ENCODE data around the gene LCN12. TPM values are rescaled to one million over a fixed set of nuclear protein-coding genes. Genes with fewer than 3 reads are reported as not detected.

LCN12 gene
- total RNA-seq, 1 experiment from 2014 or later: 4.2 TPM

DNA sequence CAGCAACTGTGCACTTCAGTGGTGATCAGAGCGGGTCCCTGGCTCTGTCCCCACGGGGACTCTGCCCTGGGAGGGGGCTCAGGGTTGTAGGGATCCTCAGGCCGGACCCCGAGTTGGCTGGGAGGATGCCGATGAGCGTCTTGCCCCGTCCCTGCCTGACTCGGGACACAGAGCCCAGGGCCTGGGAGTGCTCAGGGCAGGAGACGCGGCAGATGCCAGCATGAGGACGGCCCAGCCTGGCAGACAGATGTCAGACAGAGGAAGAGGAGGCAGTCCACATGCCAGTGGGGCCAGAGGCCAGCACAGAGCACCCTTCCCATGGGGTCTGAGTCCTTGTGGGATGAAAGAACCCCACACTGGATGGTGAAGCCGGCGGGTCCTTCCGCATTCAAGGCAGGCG, 11.3 kb downstream of the LCN12 start:
- Histone ChIP-seq H3K4me3 (replicated peaks in 1 of 2; ENCODE audit: low read depth in 1 of 2, low read length in 2 of 2) (no peak overlapping the region), H4K20me1 (ENCODE audit: insufficient read depth) (no peaks in the 10 kb centered on the region), H3K27me3 (ENCODE audit: insufficient read depth, low read length) (no peaks in the 10 kb centered on the region), H3K4me2 (ENCODE audit: low read length) (0 out of 2 replicates have a peak overlapping the region, but pooled peaks have one; percentile 88), H3K4me1 (ENCODE audit: control insufficient read depth in 1 of 2, insufficient read depth in 2 of 2, low read length in 2 of 2) (peaks cover 11 to 28% of the 10 kb centered on the region in 2 experiments), H2AFZ (ENCODE audit: low read depth, low read length, poor library complexity, severe bottlenecking) (no peak overlapping the region), H3K36me3 (ENCODE audit: control insufficient read depth in 1 of 2, insufficient read depth in 2 of 2, low read length in 2 of 2) (no peaks in the 10 kb centered on the region), H3K79me2 (ENCODE audit: insufficient read depth, low read length) (no peaks in the 10 kb centered on the region), H3K9ac (ENCODE audit: low read length) (no peak overlapping the region), H3K27ac (ENCODE audit: low read depth, low read length) (no peak overlapping the region; the same call in 1 of the 2 replicates), H3K9me2 (ENCODE audit: insufficient read depth) (no peaks in the 10 kb centered on the region), H3K9me3 (ENCODE audit: control insufficient read depth in 1 of 2, insufficient read depth in 1 of 2, low read depth in 1 of 2, low read length in 2 of 2) (no peaks in the 10 kb centered on the region)
- TF ChIP-seq ELF1 (IDR thresholded peaks at IDR 0.05; ENCODE audit: borderline replicate concordance, low read depth): no peak
- TF ChIP-seq, protein P1, sequence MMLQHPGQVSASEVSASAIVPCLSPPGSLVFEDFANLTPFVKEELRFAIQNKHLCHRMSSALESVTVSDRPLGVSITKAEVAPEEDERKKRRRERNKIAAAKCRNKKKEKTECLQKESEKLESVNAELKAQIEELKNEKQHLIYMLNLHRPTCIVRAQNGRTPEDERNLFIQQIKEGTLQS (IDR thresholded peaks at IDR 0.05): no peak
- TF ChIP-seq, protein P2, sequence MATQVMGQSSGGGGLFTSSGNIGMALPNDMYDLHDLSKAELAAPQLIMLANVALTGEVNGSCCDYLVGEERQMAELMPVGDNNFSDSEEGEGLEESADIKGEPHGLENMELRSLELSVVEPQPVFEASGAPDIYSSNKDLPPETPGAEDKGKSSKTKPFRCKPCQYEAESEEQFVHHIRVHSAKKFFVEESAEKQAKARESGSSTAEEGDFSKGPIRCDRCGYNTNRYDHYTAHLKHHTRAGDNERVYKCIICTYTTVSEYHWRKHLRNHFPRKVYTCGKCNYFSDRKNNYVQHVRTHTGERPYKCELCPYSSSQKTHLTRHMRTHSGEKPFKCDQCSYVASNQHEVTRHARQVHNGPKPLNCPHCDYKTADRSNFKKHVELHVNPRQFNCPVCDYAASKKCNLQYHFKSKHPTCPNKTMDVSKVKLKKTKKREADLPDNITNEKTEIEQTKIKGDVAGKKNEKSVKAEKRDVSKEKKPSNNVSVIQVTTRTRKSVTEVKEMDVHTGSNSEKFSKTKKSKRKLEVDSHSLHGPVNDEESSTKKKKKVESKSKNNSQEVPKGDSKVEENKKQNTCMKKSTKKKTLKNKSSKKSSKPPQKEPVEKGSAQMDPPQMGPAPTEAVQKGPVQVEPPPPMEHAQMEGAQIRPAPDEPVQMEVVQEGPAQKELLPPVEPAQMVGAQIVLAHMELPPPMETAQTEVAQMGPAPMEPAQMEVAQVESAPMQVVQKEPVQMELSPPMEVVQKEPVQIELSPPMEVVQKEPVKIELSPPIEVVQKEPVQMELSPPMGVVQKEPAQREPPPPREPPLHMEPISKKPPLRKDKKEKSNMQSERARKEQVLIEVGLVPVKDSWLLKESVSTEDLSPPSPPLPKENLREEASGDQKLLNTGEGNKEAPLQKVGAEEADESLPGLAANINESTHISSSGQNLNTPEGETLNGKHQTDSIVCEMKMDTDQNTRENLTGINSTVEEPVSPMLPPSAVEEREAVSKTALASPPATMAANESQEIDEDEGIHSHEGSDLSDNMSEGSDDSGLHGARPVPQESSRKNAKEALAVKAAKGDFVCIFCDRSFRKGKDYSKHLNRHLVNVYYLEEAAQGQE (IDR thresholded peaks at IDR 0.05; ENCODE audit: low read depth): no peak
- no peak for TF ChIP-seq SRF (IDR thresholded peaks at IDR 0.05; ENCODE audit: low read depth)
- TF ChIP-seq, protein P3, sequence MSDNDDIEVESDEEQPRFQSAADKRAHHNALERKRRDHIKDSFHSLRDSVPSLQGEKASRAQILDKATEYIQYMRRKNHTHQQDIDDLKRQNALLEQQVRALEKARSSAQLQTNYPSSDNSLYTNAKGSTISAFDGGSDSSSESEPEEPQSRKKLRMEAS (IDR thresholded peaks at IDR 0.05): no peak
- TF ChIP-seq JUND (IDR thresholded peaks at IDR 0.05): no peak
- no peak for TF ChIP-seq CEBPB (IDR thresholded peaks at IDR 0.05; ENCODE audit: low read depth)
- no peak for TF ChIP-seq SIN3A (IDR thresholded peaks at IDR 0.05; ENCODE audit: low read depth)
- TF ChIP-seq EZH2 (IDR thresholded peaks at IDR 0.05): no peak
- TF ChIP-seq POLR2A (IDR thresholded peaks at IDR 0.05; ENCODE audit: borderline replicate concordance, extremely low read depth, insufficient read depth, insufficient read length): no peak
- TF ChIP-seq, protein P4, sequence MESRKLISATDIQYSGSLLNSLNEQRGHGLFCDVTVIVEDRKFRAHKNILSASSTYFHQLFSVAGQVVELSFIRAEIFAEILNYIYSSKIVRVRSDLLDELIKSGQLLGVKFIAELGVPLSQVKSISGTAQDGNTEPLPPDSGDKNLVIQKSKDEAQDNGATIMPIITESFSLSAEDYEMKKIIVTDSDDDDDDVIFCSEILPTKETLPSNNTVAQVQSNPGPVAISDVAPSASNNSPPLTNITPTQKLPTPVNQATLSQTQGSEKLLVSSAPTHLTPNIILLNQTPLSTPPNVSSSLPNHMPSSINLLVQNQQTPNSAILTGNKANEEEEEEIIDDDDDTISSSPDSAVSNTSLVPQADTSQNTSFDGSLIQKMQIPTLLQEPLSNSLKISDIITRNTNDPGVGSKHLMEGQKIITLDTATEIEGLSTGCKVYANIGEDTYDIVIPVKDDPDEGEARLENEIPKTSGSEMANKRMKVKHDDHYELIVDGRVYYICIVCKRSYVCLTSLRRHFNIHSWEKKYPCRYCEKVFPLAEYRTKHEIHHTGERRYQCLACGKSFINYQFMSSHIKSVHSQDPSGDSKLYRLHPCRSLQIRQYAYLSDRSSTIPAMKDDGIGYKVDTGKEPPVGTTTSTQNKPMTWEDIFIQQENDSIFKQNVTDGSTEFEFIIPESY (IDR thresholded peaks at IDR 0.05; ENCODE audit: extremely low read depth, insufficient replicate concordance, low read length): no peak
- no peak for TF ChIP-seq EZH2phosphoT487 (IDR thresholded peaks at IDR 0.05; ENCODE audit: borderline replicate concordance)
- TF ChIP-seq ZFX (IDR thresholded peaks at IDR 0.05): no peak
- TF ChIP-seq ZNF274 (IDR thresholded peaks at IDR 0.05; ENCODE audit: low read depth, low read length): no peak
- no peak for TF ChIP-seq EGR1 (IDR thresholded peaks at IDR 0.05; ENCODE audit: low read depth)
- TF ChIP-seq YY1 (IDR thresholded peaks at IDR 0.05; ENCODE audit: extremely low read depth, insufficient replicate concordance, low read depth, low read length): no peak
- ChIA-PET POLR2A (no interaction called here), CTCF (interaction anchor here (1.6 kb wide), 1 partner anchor 15 kb away, joined by 3 read pairs; no protein-coding TSS in a partner anchor), RAD21 (ENCODE audit: low non-redundant PET in 1 of 2, low total read pairs in 2 of 2, uncharacterized antibody in 2 of 2, unreplicated experiment in 2 of 2) (no interaction called here)
- no peak for ATAC-seq
- intact Hi-C loops (cut with micrococcal nuclease): no loop called here
- DNase-seq (ENCODE audit: low read depth, low spot score): no peak
- BruUV-seq (replicated peaks): no TSS peak
